Kidney (tissue), 14 donors: ENCODE data around the gene KRTAP4-5. TPM values are rescaled to one million over a fixed set of nuclear protein-coding genes. Genes with fewer than 3 reads are reported as not detected.
"Not testable (repeated sequence)": the region's sequence is repeated elsewhere in the genome, so short reads cannot be mapped to it uniquely, and the experiment has no call there.

Source experiments
- DNase-seq, 5 donors: peaks; one replicate each; pipeline ENCODE4 v3.0.0-alpha.2; 2013 to 2020
- FAIRE-seq: peaks from 2 replicates; lab custom pipeline; 2012; peaks lifted over from hg19 to GRCh38; lab: Jason Lieb, UNC
- H3K27ac ChIP-seq, 2 donors: one replicate each; pipeline ENCODE4 v1.7.0; 2013; ENCODE audit warnings: low read depth in 2 of 2, low read length in 2 of 2, inconsistent platforms in 1 of 2
- H3K27me3 ChIP-seq: one replicate; pipeline ENCODE4 v1.7.1; 2013; ENCODE audit warnings: low read length, inconsistent platforms; ENCODE audit not compliant: control insufficient read depth, insufficient read depth
- H3K36me3 ChIP-seq, 3 donors: one replicate each; pipeline versions ENCODE4 v1.7.0 to v1.7.1; 2013; ENCODE audit warnings: low read length in 3 of 3, control low read depth in 1 of 3, inconsistent platforms in 1 of 3; ENCODE audit not compliant: insufficient read depth in 3 of 3, control insufficient read depth in 2 of 3
- H3K4me1 ChIP-seq, 3 donors: one replicate each; pipeline versions ENCODE4 v1.7.0 to v1.7.1; 2013; ENCODE audit warnings: low read length in 3 of 3, inconsistent platforms in 1 of 3, low read depth in 1 of 3; ENCODE audit not compliant: control insufficient read depth in 2 of 3, insufficient read depth in 2 of 3
- H3K4me3 ChIP-seq, 3 donors: one replicate each; pipeline versions ENCODE4 v1.7.0 to v1.8.1; 2013; ENCODE audit warnings: low read length in 3 of 3, control low read depth in 1 of 3, inconsistent platforms in 1 of 3
- H3K9ac ChIP-seq, 3 donors: one replicate each; pipeline versions ENCODE4 v1.7.0 to v1.7.1; 2013; ENCODE audit warnings: low read length in 3 of 3, control low read depth in 1 of 3, inconsistent platforms in 1 of 3
- H3K9me3 ChIP-seq, 3 donors: one replicate each; pipeline versions ENCODE4 v1.7.0 to v1.7.1; 2013; ENCODE audit warnings: low read length in 3 of 3, control low read depth in 1 of 3, inconsistent platforms in 1 of 3; ENCODE audit not compliant: control insufficient read depth in 2 of 3, insufficient read depth in 1 of 3
- intact Hi-C: fragments of 100-400 bp; cut with DNase I; formaldehyde crosslinking; loops from one replicate; pipeline ENCODE4 v1.11.1; 2022
- polyA plus RNA-seq: library from polyadenylated mRNA; stranded (reverse); fragments of 350-450 nt; fragmentation: Illumina TruSeq; extraction: RNeasy Lipid Tissue Mini Kit (QIAGEN cat#74804); gene quantifications from one replicate; pipeline ENCODE4 v1.2.3, GENCODE V29; 2014; ENCODE audit warnings: low read depth, low replicate concordance; ENCODE audit not compliant: insufficient read depth
- total RNA-seq: library from RNA; stranded (reverse); fragmentation: NEBNext Ultra II Directional; extraction: Animal tissue kit (Norgen Biotek cat#: 25700); gene quantifications from one replicate; pipeline ENCODE4 v1.2.1, GENCODE V29; 2021
- TF ChIP-seq, protein P1 (sequence below): IDR thresholded peaks from 3 replicates; pipeline ENCODE4 v1.5.1; 2012; ENCODE audit warnings: mild to moderate bottlenecking, moderate library complexity, borderline replicate concordance; ENCODE audit not compliant: insufficient read depth; ENCODE audit errors: extremely low read depth
- donor health status: control.
- donor health status: control.
- donor health status: control.
- donor health status: control.
- donor health status: control.
- donor health status: DM: yes; HTN: yes; CAD: no.
- donor health status: Normal renal cell carcinoma (clear cell type).

KRTAP4-5 gene
- total and polyA plus RNA-seq, 2 donors from 2014 or later, result not detected

DNA sequence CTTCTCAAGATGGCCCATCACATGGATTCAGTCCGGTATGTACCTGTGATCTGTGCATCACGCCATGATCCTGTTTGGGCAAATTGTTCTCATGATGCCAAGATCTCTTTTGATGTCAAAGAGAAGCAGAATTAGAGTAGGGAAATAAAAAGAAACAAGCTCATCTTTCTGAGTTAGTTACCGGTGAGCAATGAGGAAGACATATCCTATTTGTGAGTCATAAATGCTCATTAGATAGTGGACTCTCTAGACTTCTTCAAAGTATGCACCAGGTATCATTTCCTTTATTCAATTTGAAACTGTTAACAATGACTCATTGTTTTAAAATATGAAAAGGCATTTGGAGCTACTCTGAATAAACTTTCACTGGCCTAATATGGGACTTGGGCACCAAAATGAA, 17.6 kb downstream of the KRTAP4-5 start:
- FAIRE-seq (no peak), DNase-seq (no peak)
- Histone ChIP-seq H3K4me1 (no peaks in the 10 kb centered on the region), H3K27me3 (no peaks in the 10 kb centered on the region), H3K9me3 (peaks cover 0 to 2% (median 0%) of the 10 kb centered on the region in 3 donors), H3K27ac (no peak overlapping the region), H3K9ac (no peak overlapping the region), H3K4me3 (no peak overlapping the region), H3K36me3 (no peaks in the 10 kb centered on the region)
- intact Hi-C loops, result no loop called here
- TF ChIP-seq, protein P1, sequence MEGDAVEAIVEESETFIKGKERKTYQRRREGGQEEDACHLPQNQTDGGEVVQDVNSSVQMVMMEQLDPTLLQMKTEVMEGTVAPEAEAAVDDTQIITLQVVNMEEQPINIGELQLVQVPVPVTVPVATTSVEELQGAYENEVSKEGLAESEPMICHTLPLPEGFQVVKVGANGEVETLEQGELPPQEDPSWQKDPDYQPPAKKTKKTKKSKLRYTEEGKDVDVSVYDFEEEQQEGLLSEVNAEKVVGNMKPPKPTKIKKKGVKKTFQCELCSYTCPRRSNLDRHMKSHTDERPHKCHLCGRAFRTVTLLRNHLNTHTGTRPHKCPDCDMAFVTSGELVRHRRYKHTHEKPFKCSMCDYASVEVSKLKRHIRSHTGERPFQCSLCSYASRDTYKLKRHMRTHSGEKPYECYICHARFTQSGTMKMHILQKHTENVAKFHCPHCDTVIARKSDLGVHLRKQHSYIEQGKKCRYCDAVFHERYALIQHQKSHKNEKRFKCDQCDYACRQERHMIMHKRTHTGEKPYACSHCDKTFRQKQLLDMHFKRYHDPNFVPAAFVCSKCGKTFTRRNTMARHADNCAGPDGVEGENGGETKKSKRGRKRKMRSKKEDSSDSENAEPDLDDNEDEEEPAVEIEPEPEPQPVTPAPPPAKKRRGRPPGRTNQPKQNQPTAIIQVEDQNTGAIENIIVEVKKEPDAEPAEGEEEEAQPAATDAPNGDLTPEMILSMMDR, result no peak

DNA sequence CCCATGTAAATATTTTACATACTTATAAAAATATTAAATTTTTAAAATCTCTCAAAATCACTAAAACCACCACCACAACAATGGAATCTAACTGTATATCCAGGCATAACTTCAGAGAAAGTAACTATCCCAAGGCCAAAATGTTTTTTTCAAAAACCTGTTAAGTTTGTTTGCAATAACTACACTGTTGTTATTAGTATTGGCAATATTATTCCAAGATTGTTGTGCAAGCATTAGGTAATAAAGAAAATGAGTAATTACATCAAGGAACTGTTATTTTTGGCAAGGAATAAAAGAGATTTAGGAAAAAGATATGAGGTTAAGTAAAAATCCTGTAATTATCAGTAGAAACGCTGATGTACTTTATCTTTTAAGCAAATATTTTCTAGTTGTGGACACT, 22.3 kb downstream of the KRTAP4-5 start:
- no peaks in the 10 kb centered on the region for H3K27me3 ChIP-seq
- no peaks in the 10 kb centered on the region for H3K36me3 ChIP-seq
- TF ChIP-seq, protein P1, result no peak
- DNase-seq (no peak), FAIRE-seq (no peak)
- no peaks in the 10 kb centered on the region for H3K4me1 ChIP-seq
- no peak overlapping the region for H3K9ac ChIP-seq
- intact Hi-C loops, result no loop called here
- peaks cover 0 to 2% (median 0%) of the 10 kb centered on the region in 3 donors for H3K9me3 ChIP-seq
- no peak overlapping the region for H3K27ac ChIP-seq
- no peak overlapping the region for H3K4me3 ChIP-seq

DNA sequence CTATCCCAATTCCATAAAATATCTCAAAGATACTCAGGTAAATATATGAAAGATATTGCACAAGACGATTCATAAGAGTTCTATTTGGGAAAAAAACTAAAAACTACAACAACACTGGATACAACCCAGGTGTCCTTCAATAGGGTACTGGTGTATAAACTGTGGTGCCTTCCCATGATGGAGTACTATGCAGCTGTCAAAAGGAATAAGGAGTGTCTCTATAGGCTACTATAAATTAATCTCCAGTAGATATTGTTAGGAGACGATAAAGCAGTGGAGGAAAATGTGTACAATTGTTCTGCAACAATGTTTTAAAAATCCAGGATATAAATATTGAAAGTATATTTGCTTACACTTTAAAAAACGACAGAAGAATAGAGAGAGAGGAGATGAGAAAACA, 23.2 kb downstream of the KRTAP4-5 start:
- DNase-seq, result no peak
- FAIRE-seq, result no peak
- Histone ChIP-seq H3K4me3 (no peak overlapping the region), H3K27me3 (no peaks in the 10 kb centered on the region), H3K9me3 (peaks cover 0 to 2% (median 0%) of the 10 kb centered on the region in 3 donors), H3K9ac (no peak overlapping the region), H3K36me3 (no peaks in the 10 kb centered on the region), H3K27ac (no peak overlapping the region), H3K4me1 (no peaks in the 10 kb centered on the region)
- TF ChIP-seq, protein P1, result no peak
- intact Hi-C loops, result no loop called here

DNA sequence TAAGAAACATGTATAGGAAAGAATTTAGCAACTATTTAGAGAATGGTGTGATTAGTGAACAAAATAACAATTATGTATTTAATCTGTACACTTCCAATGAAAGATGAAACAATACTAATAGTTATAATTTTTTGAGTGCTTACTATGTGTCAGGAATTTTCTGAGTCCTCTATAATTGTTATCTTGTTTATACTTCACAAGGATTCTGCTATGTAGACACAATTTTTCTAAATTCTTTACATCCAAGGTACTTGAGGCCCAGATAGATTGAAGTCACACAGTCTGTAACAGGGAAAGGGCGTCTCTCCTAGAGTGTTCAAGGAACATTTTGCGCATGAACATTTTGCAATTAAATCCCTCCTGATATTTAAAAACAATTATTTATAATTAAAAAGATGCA, 24.6 kb downstream of the KRTAP4-5 start:
- intact Hi-C loops, result no loop called here
- Histone ChIP-seq H3K9ac (no peak overlapping the region), H3K27me3 (no peaks in the 10 kb centered on the region), H3K27ac (no peak overlapping the region), H3K9me3 (peaks cover 0 to 2% (median 0%) of the 10 kb centered on the region in 3 donors), H3K4me3 (no peak overlapping the region), H3K4me1 (no peaks in the 10 kb centered on the region), H3K36me3 (no peaks in the 10 kb centered on the region)
- FAIRE-seq (no peak), DNase-seq (no peak)
- TF ChIP-seq, protein P1, result no peak

DNA sequence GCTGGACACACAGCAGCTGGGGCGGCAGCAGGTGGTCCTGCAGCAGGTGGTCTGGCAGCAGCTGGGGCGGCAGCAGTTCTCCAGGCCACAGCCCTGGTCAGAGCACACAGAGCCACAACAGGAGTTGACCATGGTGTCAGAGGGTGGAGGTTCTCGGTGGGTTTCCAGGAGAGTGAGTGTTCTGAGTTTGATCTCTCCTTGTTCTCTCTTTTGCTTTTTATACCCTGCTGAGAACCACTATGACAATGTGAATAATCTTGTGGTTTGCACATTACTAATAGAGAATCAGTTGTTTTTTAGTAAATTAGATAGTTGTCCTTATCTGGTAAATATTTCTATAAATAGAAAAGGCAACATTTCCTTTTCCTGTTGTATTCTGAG, 25.6 kb downstream of the KRTAP4-5 start, which contains the start of gene KRTAP4-12:
KRTAP4-12 (minus strand) TSS at position 192 of the 381 bp plus-strand sequence; CDS start at position 132, 60 bp downstream.
- not testable (repeated sequence) for H3K9me3 ChIP-seq

More for the DNA sequence above, 25.6 kb downstream of the KRTAP4-5 start, which contains the start of gene KRTAP4-12:
- intact Hi-C loops, H3K27ac ChIP-seq, DNase-seq, H3K9ac ChIP-seq, H3K4me3 ChIP-seq, H3K36me3 ChIP-seq, H3K27me3 ChIP-seq, H3K4me1 ChIP-seq, FAIRE-seq: not testable (repeated sequence)
